DND-41 (cell line): ENCODE data around the gene INTS6.

Experiments
- ATAC-seq: fragments of 200-7000 bp; cut with Tn5 transposase; 3 replicates; pipeline ENCODE4 v1.9.1; 2021; ENCODE audit warnings: low read depth; ENCODE audit not compliant: insufficient read depth
- DNase-seq: peaks from one replicate; pipeline ENCODE4 v3.0.0-alpha.2; 2020
- H2AFZ ChIP-seq: 2 replicates; pipeline ENCODE4 v1.6.0; 2012; ENCODE audit warnings: low read depth, low read length
- H3K27ac ChIP-seq: 2 replicates; pipeline ENCODE4 v1.5.1; 2012; ENCODE audit warnings: low read length, inconsistent platforms
- H3K27me3 ChIP-seq: fragments of 200-600 bp; sonication (generic); 2 replicates; pipeline ENCODE4 v1.6.0; 2012; ENCODE audit warnings: low read length, mild to moderate bottlenecking, inconsistent platforms; ENCODE audit not compliant: insufficient read depth, poor library complexity
- H3K36me3 ChIP-seq: 2 replicates; pipeline ENCODE4 v1.5.1; 2012; ENCODE audit warnings: low read length, inconsistent platforms; ENCODE audit not compliant: insufficient read depth
- H3K4me1 ChIP-seq: 2 replicates; pipeline ENCODE4 v1.5.1; 2012; ENCODE audit warnings: mild to moderate bottlenecking, low read length; ENCODE audit not compliant: insufficient read depth
- H3K4me2 ChIP-seq: 2 replicates; pipeline ENCODE4 v1.6.0; 2012; ENCODE audit warnings: mild to moderate bottlenecking, moderate library complexity, low read length, inconsistent platforms; ENCODE audit not compliant: insufficient read depth
- H3K4me3 ChIP-seq, 2 experiments: fragments of 200-600 bp in 1 of 2; shearing (Covaris generic) in 1 of 2; 2 replicates each; pipeline ENCODE4 v1.5.1; 2012 to 2016; ENCODE audit warnings: inconsistent platforms in 2 of 2, low read length in 2 of 2, mild to moderate bottlenecking in 2 of 2, low read depth in 1 of 2, moderate library complexity in 1 of 2
- H3K79me2 ChIP-seq: 2 replicates; pipeline ENCODE4 v1.6.0; 2012; ENCODE audit warnings: low read length, inconsistent platforms; ENCODE audit not compliant: insufficient read depth
- H3K9ac ChIP-seq: 2 replicates; pipeline ENCODE4 v1.6.0; 2012; ENCODE audit warnings: low read depth, mild to moderate bottlenecking, inconsistent platforms, low read length, moderate library complexity
- H3K9me3 ChIP-seq: 2 replicates; pipeline ENCODE4 v1.5.1; 2012; ENCODE audit warnings: low read length, moderate library complexity, mild to moderate bottlenecking, inconsistent platforms; ENCODE audit not compliant: insufficient read depth, severe bottlenecking
- H4K20me1 ChIP-seq: 2 replicates; pipeline ENCODE4 v1.6.0; 2012; ENCODE audit warnings: low read length; ENCODE audit not compliant: insufficient read depth
- EZH2 ChIP-seq: IDR thresholded peaks from 3 replicates; pipeline ENCODE4 v1.6.1; 2012; ENCODE audit warnings: borderline replicate concordance, low read depth, mild to moderate bottlenecking, moderate library complexity, low read length, inconsistent platforms; ENCODE audit not compliant: severe bottlenecking
- TF ChIP-seq, protein P1 (sequence below): IDR thresholded peaks from 2 replicates; pipeline ENCODE4 v1.5.1; 2012; ENCODE audit warnings: borderline replicate concordance, low read length, moderate library complexity, mild to moderate bottlenecking; ENCODE audit not compliant: poor library complexity, severe bottlenecking; ENCODE audit errors: extremely low read depth

The INTS6 gene

GRCh38 chr13:51479199-51479523 is 26.3 kb upstream of the INTS6 start:
- ATAC-seq (no peak), DNase-seq (no peak)
- TF ChIP-seq, protein P1, sequence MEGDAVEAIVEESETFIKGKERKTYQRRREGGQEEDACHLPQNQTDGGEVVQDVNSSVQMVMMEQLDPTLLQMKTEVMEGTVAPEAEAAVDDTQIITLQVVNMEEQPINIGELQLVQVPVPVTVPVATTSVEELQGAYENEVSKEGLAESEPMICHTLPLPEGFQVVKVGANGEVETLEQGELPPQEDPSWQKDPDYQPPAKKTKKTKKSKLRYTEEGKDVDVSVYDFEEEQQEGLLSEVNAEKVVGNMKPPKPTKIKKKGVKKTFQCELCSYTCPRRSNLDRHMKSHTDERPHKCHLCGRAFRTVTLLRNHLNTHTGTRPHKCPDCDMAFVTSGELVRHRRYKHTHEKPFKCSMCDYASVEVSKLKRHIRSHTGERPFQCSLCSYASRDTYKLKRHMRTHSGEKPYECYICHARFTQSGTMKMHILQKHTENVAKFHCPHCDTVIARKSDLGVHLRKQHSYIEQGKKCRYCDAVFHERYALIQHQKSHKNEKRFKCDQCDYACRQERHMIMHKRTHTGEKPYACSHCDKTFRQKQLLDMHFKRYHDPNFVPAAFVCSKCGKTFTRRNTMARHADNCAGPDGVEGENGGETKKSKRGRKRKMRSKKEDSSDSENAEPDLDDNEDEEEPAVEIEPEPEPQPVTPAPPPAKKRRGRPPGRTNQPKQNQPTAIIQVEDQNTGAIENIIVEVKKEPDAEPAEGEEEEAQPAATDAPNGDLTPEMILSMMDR = no peak
- TF ChIP-seq EZH2 = no peak
- Histone ChIP-seq H2AFZ (no peak overlapping the region), H3K9ac (no peak overlapping the region), H3K4me2 (no peak overlapping the region), H4K20me1 (no peaks in the 10 kb centered on the region), H3K9me3 (no peaks in the 10 kb centered on the region), H3K4me3 (no peak overlapping the region), H3K4me1 (peaks cover 8% of the 10 kb centered on the region), H3K36me3 (no peaks in the 10 kb centered on the region), H3K27me3 (no peaks in the 10 kb centered on the region), H3K79me2 (no peaks in the 10 kb centered on the region), H3K27ac (no peak overlapping the region)

GRCh38 chr13:51478418-51479198 is 25.8 kb upstream of the INTS6 start:
- Histone ChIP-seq H2AFZ (no peak overlapping the region), H3K4me1 (peaks cover 8% of the 10 kb centered on the region), H3K4me2 (no peak overlapping the region), H4K20me1 (no peaks in the 10 kb centered on the region), H3K36me3 (no peaks in the 10 kb centered on the region), H3K27ac (no peak overlapping the region), H3K9ac (no peak overlapping the region), H3K79me2 (no peaks in the 10 kb centered on the region), H3K9me3 (no peaks in the 10 kb centered on the region), H3K4me3 (no peak overlapping the region), H3K27me3 (no peaks in the 10 kb centered on the region)
- no peak for DNase-seq
- TF ChIP-seq EZH2 = no peak
- TF ChIP-seq, protein P1 = no peak
- peak; percentile 44; the same call in 1 of the 3 replicates for ATAC-seq

DNA sequence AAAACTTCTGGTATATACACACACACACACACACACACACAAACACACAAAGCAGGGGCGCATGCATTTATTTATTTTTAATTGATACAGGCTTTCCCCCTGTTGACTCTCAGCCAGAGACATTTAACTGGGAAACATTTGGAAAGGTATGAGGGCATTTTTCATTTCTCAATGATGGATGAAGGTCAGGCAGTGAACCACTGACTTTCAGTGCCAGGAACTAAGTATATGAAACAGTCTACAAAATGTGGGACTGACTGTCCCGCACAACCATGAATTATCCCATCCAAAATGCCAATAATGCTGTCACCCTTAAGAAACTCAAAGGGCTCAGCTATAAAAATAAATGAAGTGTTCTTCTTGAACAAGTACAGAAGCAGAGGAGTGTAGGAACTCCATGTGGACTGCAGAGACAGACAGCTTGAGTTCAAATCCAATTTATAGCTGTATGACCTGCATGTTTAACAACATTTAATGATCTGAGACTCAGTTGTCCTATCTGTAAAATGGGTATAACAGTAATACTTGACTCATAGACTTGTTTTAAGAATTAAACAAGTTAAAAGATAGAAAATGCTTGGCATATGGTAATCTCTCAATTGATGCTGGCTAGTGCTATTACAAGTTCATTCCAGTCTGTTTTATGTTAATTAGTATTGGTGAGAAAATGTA is 25.0 kb upstream of the INTS6 start:
- Histone ChIP-seq H3K9me3 (no peaks in the 10 kb centered on the region), H2AFZ (no peak overlapping the region)

More for the DNA sequence above, 25.0 kb upstream of the INTS6 start:
- TF ChIP-seq, protein P1 = no peak
- no peak for TF ChIP-seq EZH2
- Histone ChIP-seq H3K36me3 (no peaks in the 10 kb centered on the region), H3K79me2 (no peaks in the 10 kb centered on the region), H3K4me2 (no peak overlapping the region), H3K4me3 (no peak overlapping the region), H3K27ac (no peak overlapping the region), H3K4me1 (peaks cover 8% of the 10 kb centered on the region), H4K20me1 (no peaks in the 10 kb centered on the region), H3K27me3 (no peaks in the 10 kb centered on the region), H3K9ac (no peak overlapping the region)
- ATAC-seq (no peak), DNase-seq (no peak)
